NCI-H446 (cell line): Measurements from ENCODE around the gene UCHL3.

Source experiments
- DNase-seq, 2 experiments: peaks; one replicate each; lab custom pipeline; 2025; lab: John Stamatoyannopoulos, UW

Gene UCHL3

GRCh38 chr13:75550159-75550567 lies 572 bp downstream of the UCHL3 start:
- no peak for DNase-seq

GRCh38 chr13:75554464-75554863 lies 4.9 kb downstream of the UCHL3 start:
- no peak for DNase-seq

GRCh38 chr13:75554981-75555380 lies 5.4 kb downstream of the UCHL3 start:
- DNase-seq: no peak

DNA sequence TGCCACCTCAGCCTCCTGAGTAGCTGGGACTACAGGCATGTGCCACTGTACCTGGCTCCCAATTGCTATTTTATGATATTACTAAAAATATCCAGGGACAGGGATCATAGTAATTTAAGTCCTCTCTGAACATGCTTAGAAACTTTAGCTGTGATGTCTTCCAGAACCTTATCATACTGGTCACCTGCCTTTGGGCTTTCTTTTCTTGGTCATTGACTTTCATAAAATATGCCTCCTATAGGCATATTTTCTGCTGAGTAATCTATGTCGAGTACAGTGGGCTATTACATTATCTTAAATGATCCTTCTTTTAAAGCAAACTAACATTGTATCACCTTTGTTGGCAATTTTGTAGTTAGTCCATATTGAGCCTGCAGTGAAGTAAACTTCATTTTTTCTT lies 6.2 kb downstream of the UCHL3 start:
- DNase-seq: no peak

- no peak for DNase-seq
These were observed 7.4 kb downstream of the UCHL3 start for GRCh38 chr13:75556961-75557360.

GRCh38 chr13:75558145-75558840 lies 8.7 kb downstream of the UCHL3 start:
- no peak for DNase-seq

DNA sequence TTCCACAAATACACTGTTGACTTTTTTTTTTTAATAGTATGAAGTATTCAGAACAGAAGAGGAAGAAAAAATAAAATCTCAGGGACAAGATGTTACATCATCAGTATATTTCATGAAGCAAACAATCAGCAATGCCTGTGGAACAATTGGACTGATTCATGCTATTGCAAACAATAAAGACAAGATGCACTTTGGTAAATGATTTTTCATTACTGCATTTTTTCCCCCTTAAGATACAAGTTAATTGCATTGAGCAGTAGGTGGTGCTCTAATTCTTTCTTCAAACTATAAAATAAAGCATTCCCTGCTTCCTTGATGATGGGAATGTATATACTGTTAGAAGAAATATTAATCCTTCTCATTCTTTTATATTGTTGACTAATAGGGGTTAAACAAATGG lies 17.1 kb downstream of the UCHL3 start:
- no peak for DNase-seq

- DNase-seq: no peak
These were observed 20.0 kb downstream of the UCHL3 start for GRCh38 chr13:75569576-75569975.

- no peak for DNase-seq
These were observed 29.9 kb downstream of the UCHL3 start for GRCh38 chr13:75579529-75579928.

DNA sequence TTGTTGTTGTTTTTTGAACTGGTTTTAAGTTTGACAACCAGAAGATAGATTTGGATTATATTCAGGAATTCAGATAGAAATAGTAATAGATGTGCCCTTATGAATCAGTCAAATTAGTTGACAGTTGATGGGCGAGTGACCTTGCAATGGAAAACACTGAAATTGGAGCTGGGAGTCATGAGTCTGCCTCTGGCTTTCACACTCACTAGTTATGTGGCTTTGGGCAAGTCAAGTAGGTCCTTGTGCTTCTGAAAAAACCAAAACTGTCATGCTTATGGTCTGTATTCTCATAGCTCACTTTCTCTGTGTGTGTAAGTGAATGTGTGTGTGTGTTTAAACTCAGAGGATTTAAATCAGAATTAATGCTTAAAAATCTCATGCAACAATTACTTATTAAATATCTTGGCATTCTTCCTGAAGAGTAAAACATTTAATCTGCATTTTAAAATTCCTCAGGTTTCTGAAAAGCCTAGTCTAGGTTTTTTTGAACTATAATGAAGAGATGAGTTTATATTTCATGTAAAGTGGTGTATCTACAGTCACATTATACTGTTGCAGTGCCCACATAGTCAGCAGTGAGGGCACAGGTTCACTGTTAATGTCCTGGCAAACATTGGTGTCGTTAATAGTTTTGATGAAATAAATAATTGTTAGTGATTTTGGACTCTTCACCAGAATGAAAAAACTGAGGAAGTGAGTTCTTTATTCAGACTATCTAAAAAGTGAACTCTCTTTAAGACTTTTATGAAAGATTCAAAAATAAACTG lies 32.5 kb downstream of the UCHL3 start:
- no peak for DNase-seq

GRCh38 chr13:75583091-75583490 lies 33.5 kb downstream of the UCHL3 start:
- no peak for DNase-seq

GRCh38 chr13:75585153-75585552 lies 35.6 kb downstream of the UCHL3 start:
- no peak for DNase-seq

DNA sequence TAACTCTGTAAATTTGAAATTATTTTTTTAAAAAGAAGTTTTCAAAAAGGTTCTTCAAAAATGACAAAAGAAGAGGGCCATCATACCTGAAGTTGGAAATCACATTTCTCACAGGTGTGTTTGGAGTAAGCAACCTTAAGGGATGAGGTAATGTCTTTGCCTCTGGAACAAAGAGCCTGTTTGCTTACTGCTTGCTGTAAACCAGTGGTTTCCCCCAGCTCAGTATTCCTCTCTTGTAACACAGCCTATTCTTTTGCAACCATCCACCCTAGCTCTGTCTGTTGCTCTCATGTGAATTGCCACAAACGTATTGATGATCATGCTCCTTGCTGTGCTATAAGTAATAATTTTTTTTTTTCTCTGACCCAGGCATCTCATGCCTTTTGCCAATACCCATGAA lies 38.1 kb downstream of the UCHL3 start:
- no peak for DNase-seq

- DNase-seq: no peak
These were observed 47.1 kb downstream of the UCHL3 start for GRCh38 chr13:75596657-75597182.

- DNase-seq: no peak
These were observed 50.8 kb downstream of the UCHL3 start for GRCh38 chr13:75600371-75600770.

- no peak for DNase-seq
These were observed 53.4 kb downstream of the UCHL3 start for GRCh38 chr13:75603038-75603437.

DNA sequence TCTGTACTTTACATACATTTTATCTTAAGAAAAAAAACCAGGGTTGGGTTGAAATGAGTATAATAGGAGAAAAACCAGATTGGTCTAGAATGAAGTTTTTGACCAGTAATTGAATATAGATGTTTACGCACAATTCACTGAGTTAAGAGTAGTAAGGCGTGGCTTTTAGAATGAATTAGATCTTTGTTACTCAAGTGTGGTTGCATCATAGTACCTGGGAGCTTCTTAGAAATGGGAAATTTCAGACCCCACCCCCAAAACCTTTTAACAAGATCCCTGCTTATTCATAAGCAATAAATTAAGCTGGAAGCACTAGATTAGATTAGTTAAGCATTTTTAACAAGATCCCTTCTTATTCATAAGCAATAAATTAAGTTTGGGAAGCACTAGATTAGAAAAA lies 57.9 kb downstream of the UCHL3 start:
- no peak for DNase-seq

GRCh38 chr13:75610466-75610865 lies 60.9 kb downstream of the UCHL3 start:
- no peak for DNase-seq

GRCh38 chr13:75612354-75612753 lies 62.8 kb downstream of the UCHL3 start:
- DNase-seq: no peak

DNA sequence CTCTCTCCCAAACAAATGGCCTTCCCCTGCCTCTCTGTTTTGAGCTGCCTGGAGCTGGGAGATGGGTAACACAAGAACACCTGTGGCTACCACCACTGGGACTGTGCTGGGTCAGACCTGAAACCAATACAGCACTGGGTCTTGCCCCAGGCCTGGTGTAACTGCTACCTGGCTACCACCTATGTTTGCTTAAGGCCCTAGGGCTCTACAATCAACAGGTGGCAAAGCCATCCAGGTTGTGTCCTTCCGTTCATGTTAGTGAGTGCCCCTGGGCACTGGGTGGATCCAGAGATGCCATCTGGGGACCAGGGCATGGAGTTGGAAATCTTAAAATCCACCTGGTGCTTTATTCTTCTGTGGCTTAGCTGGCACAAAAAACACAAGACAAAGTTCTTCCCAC lies 67.6 kb downstream of the UCHL3 start:
- no peak for DNase-seq

DNA sequence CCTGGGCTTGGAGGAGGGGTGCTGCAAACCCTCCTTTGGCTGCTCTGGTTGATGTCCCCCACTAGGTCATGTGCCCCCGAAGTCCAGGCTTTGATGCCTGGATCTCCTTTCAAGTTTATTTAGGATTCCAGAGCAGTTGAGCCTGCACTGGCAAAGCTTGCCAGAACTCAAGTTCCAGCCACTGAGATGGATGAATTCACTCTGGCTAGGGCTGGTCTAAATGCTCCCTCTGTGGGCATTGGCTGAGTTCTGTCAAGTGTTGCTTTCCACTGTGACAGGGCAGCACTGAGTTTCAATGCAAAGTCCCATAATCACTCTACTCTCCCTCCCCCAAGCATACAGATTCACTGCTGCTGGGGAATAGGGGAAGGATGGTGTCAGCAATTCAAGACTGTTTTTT lies 68.7 kb downstream of the UCHL3 start:
- DNase-seq: no peak

DNA sequence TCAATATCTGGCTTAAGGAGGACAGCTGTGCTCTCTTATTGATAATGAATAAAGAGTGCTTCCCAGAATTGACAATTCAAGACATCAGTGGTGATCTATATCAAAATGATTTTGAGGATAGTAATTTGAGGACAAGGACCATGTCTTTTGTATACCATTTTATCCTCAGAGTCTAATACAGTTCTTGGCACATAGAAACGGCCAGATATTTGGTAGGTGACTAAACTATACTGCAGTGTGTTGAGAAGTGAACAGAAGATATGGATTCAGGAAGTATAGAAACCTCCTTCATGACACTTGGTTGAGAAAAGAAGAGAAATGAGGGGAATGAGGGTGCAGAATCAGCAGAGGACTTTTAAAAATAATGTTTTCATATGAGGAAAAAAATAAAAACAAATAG lies 70.4 kb downstream of the UCHL3 start:
- DNase-seq: no peak

DNA sequence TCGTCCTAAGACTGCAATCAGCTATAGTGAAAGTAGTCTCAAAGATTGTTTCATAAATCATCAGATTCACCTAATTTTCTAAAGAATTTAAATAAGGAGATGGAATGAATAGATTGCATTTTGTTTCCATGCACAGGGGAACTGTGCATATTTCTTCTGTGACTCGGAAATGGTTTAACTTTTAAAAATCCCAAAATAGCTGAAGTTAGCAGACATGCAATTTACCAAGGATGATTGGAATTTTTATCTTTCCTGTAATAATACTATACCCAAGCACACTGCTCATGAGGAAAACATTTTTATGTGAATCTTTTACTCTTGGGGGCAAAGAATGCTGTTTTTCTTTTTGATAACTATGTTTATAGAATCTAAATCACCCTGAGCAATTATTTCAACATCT lies 71.6 kb downstream of the UCHL3 start:
- DNase-seq: no peak

GRCh38 chr13:75628801-75629200 lies 79.2 kb downstream of the UCHL3 start:
- DNase-seq: no peak
